Fibroblast of lung (primary cell): ENCODE measurements around the gene TPD52L2.

Experiments
- CTCF ChIP-seq, 2 donors: IDR thresholded peaks in 1 of 2; conservative IDR thresholded peaks in 1 of 2; 1 replicate in 1 of 2; 2 replicates in 1 of 2; pipeline ENCODE4 v1.5.1; 2011 to 2012; ENCODE audit warnings: low read length in 2 of 2, control low read depth in 1 of 2, inconsistent platforms in 1 of 2, low read depth in 1 of 2, mild to moderate bottlenecking in 1 of 2
- EZH2 ChIP-seq: IDR thresholded peaks from 2 replicates; pipeline ENCODE4 v1.5.1; 2012; ENCODE audit warnings: low read length, control low read depth, mild to moderate bottlenecking; ENCODE audit errors: missing control alignments

- TF ChIP-seq CTCF (conservative IDR thresholded peaks at IDR 0.05 in 1 of 2, IDR thresholded peaks at IDR 0.05 in 1 of 2; ENCODE audit: low read depth in 1 of 2, low read length in 2 of 2) (no peak), EZH2 (no peak)
These were observed 27.3 kb downstream of the TPD52L2 start for GRCh38 chr20:63892402-63892801.
